ENCODE measurements around the gene FREM2.
A peak's percentile ranks its signal among the peaks of the same experiment; 100 is the strongest.

Gene FREM2

GRCh38 chr13:38686577-38687245, at the start of gene FREM2:
TSS of gene FREM2 (plus strand) at chr13:38687077. CDS start at chr13:38687345, 268 bp downstream.
- DNase-seq = peak; percentile 33

- no peak for DNase-seq
Measured at GRCh38 chr13:38637576-38637975, 49.3 kb upstream of the FREM2 start.

- no peak for DNase-seq
Measured at GRCh38 chr13:38641164-38641948, 45.5 kb upstream of the FREM2 start.

- DNase-seq = no peak
Measured at GRCh38 chr13:38647312-38647711, 39.6 kb upstream of the FREM2 start.

- no peak for DNase-seq
Measured at GRCh38 chr13:38648912-38649311, 38.0 kb upstream of the FREM2 start.

- DNase-seq = no peak
Measured at GRCh38 chr13:38656699-38657098, 30.2 kb upstream of the FREM2 start.

GRCh38 chr13:38657191-38657590, 29.7 kb upstream of the FREM2 start:
- peak; percentile 51 for DNase-seq

GRCh38 chr13:38658906-38659305, 28.0 kb upstream of the FREM2 start:
- DNase-seq = no peak

- DNase-seq = no peak
Measured at GRCh38 chr13:38661010-38661675, 25.7 kb upstream of the FREM2 start.

GRCh38 chr13:38662362-38662761, 24.5 kb upstream of the FREM2 start:
- peak; percentile 70 for DNase-seq

- no peak for DNase-seq
Measured at GRCh38 chr13:38664906-38665305, 22.0 kb upstream of the FREM2 start.

- no peak for DNase-seq
Measured at GRCh38 chr13:38667526-38668109, 19.3 kb upstream of the FREM2 start.

GRCh38 chr13:38669234-38669964, 17.5 kb upstream of the FREM2 start:
- no peak for DNase-seq

- peak; percentile 39 for DNase-seq
Measured at GRCh38 chr13:38670627-38671026, 16.2 kb upstream of the FREM2 start.

- no peak for DNase-seq
Measured at GRCh38 chr13:38671980-38672379, 14.9 kb upstream of the FREM2 start.

GRCh38 chr13:38674208-38674607, 12.7 kb upstream of the FREM2 start:
- no peak for DNase-seq

GRCh38 chr13:38680912-38681311, 6.0 kb upstream of the FREM2 start:
- no peak for DNase-seq

GRCh38 chr13:38684714-38685113, 2.2 kb upstream of the FREM2 start:
- DNase-seq = no peak

GRCh38 chr13:38685431-38685830, 1.4 kb upstream of the FREM2 start:
- no peak for DNase-seq

- DNase-seq = no peak
Measured at GRCh38 chr13:38685974-38686576, 802 bp upstream of the FREM2 start.

GRCh38 chr13:38687246-38688229, 661 bp downstream of the FREM2 start:
- DNase-seq = no peak
